Lung (tissue), 12 donors: ENCODE measurements around the gene KCNIP4. TPM values are rescaled to one million over a fixed set of nuclear protein-coding genes. Genes with fewer than 3 reads are reported as not detected.

Experiments used
- ATAC-seq: fragments of 200-7000 bp; cut with Tn5 transposase; one replicate; pipeline ENCODE4 v1.9.1; 2020; ENCODE audit warnings: moderate number of reproducible peaks; ENCODE audit not compliant: insufficient read depth, low FRiP score
- DNase-seq, 3 donors: peaks; one replicate each; pipeline ENCODE4 v3.0.0-alpha.2; 2013 to 2017
- H3K27ac ChIP-seq, 2 donors: one replicate each; pipeline ENCODE4 v1.5.1; 2013; ENCODE audit warnings: mild to moderate bottlenecking in 2 of 2, moderate library complexity in 2 of 2, control low read depth in 1 of 2, inconsistent platforms in 1 of 2, low read depth in 1 of 2, low read length in 1 of 2
- H3K27me3 ChIP-seq, 3 donors: one replicate each; pipeline ENCODE4 v1.5.1; 2013; ENCODE audit warnings: low read length in 2 of 3; ENCODE audit not compliant: control insufficient read depth in 3 of 3, insufficient read depth in 3 of 3
- H3K36me3 ChIP-seq, 4 donors: one replicate each; pipeline ENCODE4 v1.5.1; 2013; ENCODE audit warnings: low read length in 4 of 4, mild to moderate bottlenecking in 1 of 4, moderate library complexity in 1 of 4; ENCODE audit not compliant: control insufficient read depth in 4 of 4, insufficient read depth in 4 of 4
- H3K4me1 ChIP-seq, 5 donors: one replicate each; pipeline ENCODE4 v1.5.1; 2013; ENCODE audit warnings: low read length in 5 of 5, mild to moderate bottlenecking in 2 of 5, moderate library complexity in 1 of 5; ENCODE audit not compliant: control insufficient read depth in 5 of 5, insufficient read depth in 5 of 5
- H3K4me3 ChIP-seq: one replicate; pipeline ENCODE4 v1.5.1; 2013; ENCODE audit warnings: mild to moderate bottlenecking, control low read depth, moderate library complexity
- H3K9ac ChIP-seq, 2 donors: one replicate each; pipeline ENCODE4 v1.5.1; 2013; ENCODE audit warnings: low read length in 2 of 2, control low read depth in 1 of 2; ENCODE audit not compliant: insufficient read depth in 1 of 2
- H3K9me3 ChIP-seq, 4 donors: one replicate each; pipeline ENCODE4 v1.5.1; 2013; ENCODE audit warnings: low read length in 3 of 4, mild to moderate bottlenecking in 1 of 4, moderate library complexity in 1 of 4; ENCODE audit not compliant: control insufficient read depth in 4 of 4, insufficient read depth in 3 of 4
- WGBS, 2 donors: extraction: QIAGEN DNeasy Blood & Tissue Kit; methylation state at CpG; one replicate each; pipeline ENCODE4 v1.1.7; 2013; 5-methylcytosine and 5-hydroxymethylcytosine counted together
- polyA plus RNA-seq, 2 donors: library from polyadenylated mRNA; stranded (reverse); fragments of 200-250 nt; gene quantifications; one replicate each; pipeline ENCODE4 v1.2.1, GENCODE V29; 2013
- total RNA-seq, 2 donors: library from RNA; depleted of rRNA in 1 of 2; stranded (reverse); fragments of >200 nt in 1 of 2; gene quantifications; one replicate each; pipeline ENCODE4 v1.2.1, GENCODE V29; 2014 to 2021
- TF ChIP-seq, protein P1 (sequence below): IDR thresholded peaks from 2 replicates; pipeline ENCODE4 v1.5.1; 2012; ENCODE audit warnings: mild to moderate bottlenecking; ENCODE audit errors: control extremely low read depth, extremely low read depth
- donor health status: control.
- donor health status: control.
- donor health status: Bipolar disorder and iron deficiency.
- donor health status: healthy.
- donor health status: DM: yes; HTN: yes; CAD: no.

The KCNIP4 gene
- total and polyA plus RNA-seq, 4 donors = 0.11 TPM; not detected in 3

DNA sequence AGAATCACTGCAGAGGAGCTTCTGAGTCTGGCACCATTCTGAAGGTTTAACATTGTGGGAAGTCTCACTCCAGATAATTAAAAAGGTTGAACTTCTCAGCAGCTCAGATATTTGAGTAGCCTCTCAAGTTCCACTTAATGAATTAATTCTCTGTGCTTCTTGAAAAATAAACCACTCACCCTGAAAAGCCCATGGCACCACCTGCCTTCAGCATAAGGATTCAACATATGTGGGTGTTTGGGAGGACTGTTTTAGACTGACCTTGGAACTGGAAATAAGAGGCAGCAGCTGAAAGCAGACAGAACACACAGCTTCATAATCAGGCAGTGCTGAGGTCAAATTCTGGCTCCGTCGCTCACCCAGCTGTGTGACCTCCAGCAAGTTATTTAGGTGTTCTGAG lies 100.6 kb downstream of the KCNIP4 start:
- Histone ChIP-seq H3K4me3 (no peak overlapping the region), H3K9ac (no peak overlapping the region), H3K4me1 (no peaks in the 10 kb centered on the region), H3K9me3 (no peaks in the 10 kb centered on the region), H3K27me3 (no peaks in the 10 kb centered on the region), H3K36me3 (no peaks in the 10 kb centered on the region), H3K27ac (no peak overlapping the region)
- DNase-seq (no peak), ATAC-seq (no peak)
- TF ChIP-seq, protein P1, sequence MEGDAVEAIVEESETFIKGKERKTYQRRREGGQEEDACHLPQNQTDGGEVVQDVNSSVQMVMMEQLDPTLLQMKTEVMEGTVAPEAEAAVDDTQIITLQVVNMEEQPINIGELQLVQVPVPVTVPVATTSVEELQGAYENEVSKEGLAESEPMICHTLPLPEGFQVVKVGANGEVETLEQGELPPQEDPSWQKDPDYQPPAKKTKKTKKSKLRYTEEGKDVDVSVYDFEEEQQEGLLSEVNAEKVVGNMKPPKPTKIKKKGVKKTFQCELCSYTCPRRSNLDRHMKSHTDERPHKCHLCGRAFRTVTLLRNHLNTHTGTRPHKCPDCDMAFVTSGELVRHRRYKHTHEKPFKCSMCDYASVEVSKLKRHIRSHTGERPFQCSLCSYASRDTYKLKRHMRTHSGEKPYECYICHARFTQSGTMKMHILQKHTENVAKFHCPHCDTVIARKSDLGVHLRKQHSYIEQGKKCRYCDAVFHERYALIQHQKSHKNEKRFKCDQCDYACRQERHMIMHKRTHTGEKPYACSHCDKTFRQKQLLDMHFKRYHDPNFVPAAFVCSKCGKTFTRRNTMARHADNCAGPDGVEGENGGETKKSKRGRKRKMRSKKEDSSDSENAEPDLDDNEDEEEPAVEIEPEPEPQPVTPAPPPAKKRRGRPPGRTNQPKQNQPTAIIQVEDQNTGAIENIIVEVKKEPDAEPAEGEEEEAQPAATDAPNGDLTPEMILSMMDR = no peak
- 78 to 84% methylated on average over 2 of the region's 2 CpGs for WGBS, 2 donors

DNA sequence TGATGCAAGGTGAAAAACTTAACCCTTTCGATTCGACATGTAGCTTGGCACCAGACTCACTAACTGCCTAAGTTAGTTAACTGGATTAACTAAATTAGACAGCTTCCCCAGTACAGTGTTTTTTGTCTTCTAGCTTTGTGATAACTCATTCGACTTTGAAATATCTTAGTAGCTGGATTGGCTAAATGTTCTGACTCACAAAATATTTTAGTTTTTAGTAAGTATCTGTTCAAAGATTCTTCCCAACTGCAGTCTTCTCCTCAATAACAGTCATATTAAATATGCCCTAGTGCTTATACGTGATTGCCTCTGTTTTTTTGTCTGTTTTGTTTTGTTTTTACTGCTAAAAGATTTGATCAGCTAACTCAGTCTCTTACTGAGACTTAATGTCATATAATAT lies 102.9 kb downstream of the KCNIP4 start:
- no peak overlapping the region for H3K27ac ChIP-seq
- no peak overlapping the region for H3K9ac ChIP-seq
- no peaks in the 10 kb centered on the region for H3K9me3 ChIP-seq
- H3K27me3 ChIP-seq = no peaks in the 10 kb centered on the region
- no peak for DNase-seq
- no peak for ATAC-seq
- H3K4me1 ChIP-seq = no peaks in the 10 kb centered on the region
- H3K4me3 ChIP-seq = no peak overlapping the region
- TF ChIP-seq, protein P1 = no peak
- 70 to 84% methylated on average over 4 of the region's 4 CpGs for WGBS, 2 donors
- H3K36me3 ChIP-seq = no peaks in the 10 kb centered on the region

DNA sequence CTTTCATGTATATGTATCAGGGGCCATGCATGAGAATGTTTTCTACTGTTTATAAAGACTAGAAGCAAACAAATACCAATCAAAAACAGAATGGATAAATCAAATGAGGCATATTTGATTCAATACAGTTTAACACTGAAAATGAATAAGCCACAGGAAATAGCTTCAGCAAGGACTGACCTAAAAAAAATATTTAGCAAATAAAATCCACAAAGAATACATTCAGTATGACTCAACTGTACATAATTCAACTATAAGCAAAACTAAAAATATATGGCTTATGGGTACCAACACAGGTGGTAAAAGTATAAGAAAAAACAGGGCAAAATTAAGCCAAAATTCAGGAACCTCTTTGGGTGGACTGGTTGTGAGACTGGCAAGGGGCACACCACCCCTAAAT lies 112.9 kb downstream of the KCNIP4 start:
- Histone ChIP-seq H3K27ac (no peak overlapping the region), H3K4me1 (no peaks in the 10 kb centered on the region), H3K4me3 (no peak overlapping the region), H3K27me3 (no peaks in the 10 kb centered on the region), H3K36me3 (no peaks in the 10 kb centered on the region), H3K9me3 (no peaks in the 10 kb centered on the region), H3K9ac (no peak overlapping the region)
- TF ChIP-seq, protein P1 = no peak
- DNase-seq (no peak), ATAC-seq (no peak)

DNA sequence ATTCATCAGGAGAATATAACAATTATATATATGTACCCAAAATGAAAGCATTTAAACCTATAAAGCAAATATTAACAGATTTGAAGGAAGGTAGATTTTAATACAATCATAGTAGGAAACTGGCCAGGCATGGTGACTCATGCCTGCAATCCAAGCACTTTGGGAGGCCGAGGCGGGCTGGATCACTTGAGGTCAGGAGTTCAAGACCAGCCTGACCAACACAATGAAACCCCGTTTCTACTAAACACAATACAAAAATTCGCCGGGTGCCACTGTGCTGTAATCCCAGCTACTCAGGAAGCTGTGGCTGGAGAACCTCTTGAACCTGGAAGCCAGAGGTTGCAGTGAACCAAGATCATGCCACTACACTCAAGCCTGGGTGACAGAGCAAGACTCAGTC lies 118.3 kb downstream of the KCNIP4 start:
- Histone ChIP-seq H3K36me3 (no peaks in the 10 kb centered on the region), H3K9ac (no peak overlapping the region), H3K9me3 (no peaks in the 10 kb centered on the region), H3K4me3 (no peak overlapping the region), H3K4me1 (no peaks in the 10 kb centered on the region), H3K27me3 (no peaks in the 10 kb centered on the region), H3K27ac (no peak overlapping the region)
- no peak for ATAC-seq
- 85 to 94% methylated on average over 5 of the region's 5 CpGs for WGBS, 2 donors
- no peak for DNase-seq
- TF ChIP-seq, protein P1 = no peak
